Renal cortex interstitium (tissue), 11 donors: Measurements from ENCODE around the gene NTM. TPM values are rescaled to one million over a fixed set of nuclear protein-coding genes. Genes with fewer than 3 reads are reported as not detected.
A peak's percentile ranks its signal among the peaks of the same experiment; 100 is the strongest.

Experiments
- DNase-seq, 11 donors: peaks; one replicate each; pipeline ENCODE4 v3.0.0-alpha.2; 2013; ENCODE audit warnings: low read depth in 9 of 11, low spot score in 4 of 11; ENCODE audit errors: extremely low read depth in 1 of 11
- polyA plus RNA-seq, 3 donors: library from polyadenylated mRNA; unstranded; fragments of 120-200 nt; gene quantifications; one replicate each; pipeline ENCODE4 v1.2.1, GENCODE V29; 2013; ENCODE audit not compliant: insufficient read length in 3 of 3

Gene NTM
- polyA plus RNA-seq, 3 donors, result 40.5 to 45.1 (median 43.9) TPM

DNA sequence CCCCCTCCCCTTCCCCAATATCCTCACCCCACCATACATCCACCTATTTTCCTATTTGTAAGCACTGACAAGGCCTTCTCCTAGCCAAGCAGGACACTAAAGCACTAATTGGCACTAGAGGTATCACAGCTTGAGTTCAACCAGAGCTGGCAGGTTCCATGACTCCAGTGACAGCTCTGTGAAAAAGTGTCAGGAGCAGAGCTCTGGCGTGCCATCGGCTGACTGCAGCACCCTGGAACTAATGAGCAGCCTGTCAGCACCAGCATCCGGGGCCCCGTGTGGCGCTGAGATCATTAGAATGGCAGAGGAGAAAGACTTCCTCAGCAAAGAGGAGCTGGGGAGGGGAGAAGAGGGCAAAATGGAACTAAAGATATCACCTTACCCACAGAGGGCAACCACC is 847.4 kb downstream of the NTM start:
- DNase-seq, result no peak

- DNase-seq, result peak in 4 of 11 donors; percentile 37 to 49 (median 45)
Observed at GRCh38 chr11:132220474-132220873, 850.1 kb downstream of the NTM start.

DNA sequence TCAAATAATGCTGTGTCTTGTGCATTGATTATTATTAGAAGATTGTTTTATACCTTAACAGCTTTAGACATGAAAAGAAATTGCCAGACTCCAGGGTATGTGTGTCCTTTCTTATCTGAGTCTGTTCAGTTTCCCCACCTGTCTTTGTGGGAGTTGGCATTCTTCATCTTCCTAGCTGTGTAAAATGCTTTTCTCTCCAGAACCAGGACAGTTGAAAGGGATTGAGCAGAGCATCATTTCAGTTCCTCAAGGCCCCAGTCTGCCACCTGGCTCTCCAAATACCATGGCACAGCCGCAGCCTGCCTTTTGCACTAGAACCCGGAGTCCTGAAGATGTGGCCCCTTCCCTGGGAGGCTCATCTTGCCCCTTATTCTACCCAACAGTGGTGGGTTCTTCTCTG is 851.9 kb downstream of the NTM start:
- no peak for DNase-seq

DNA sequence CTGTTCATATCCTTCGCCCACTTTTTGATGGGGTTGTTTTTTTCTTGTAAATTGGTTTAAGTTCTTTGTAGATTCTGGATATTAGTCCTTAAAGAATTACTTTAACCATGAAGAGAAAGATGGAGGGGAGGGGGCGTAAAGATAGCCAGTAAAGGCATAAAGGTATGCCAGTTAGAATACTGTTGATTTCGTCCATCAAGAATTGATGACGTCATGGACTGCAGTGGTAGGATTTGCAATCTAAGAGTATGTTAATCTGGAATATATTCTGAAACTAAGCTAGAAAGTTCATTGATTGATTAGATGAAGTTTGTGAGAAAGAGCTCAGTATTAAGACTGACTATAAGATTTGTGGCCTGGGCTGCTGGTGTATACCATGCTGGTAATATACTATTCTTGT is 856.1 kb downstream of the NTM start:
- no peak for DNase-seq

DNA sequence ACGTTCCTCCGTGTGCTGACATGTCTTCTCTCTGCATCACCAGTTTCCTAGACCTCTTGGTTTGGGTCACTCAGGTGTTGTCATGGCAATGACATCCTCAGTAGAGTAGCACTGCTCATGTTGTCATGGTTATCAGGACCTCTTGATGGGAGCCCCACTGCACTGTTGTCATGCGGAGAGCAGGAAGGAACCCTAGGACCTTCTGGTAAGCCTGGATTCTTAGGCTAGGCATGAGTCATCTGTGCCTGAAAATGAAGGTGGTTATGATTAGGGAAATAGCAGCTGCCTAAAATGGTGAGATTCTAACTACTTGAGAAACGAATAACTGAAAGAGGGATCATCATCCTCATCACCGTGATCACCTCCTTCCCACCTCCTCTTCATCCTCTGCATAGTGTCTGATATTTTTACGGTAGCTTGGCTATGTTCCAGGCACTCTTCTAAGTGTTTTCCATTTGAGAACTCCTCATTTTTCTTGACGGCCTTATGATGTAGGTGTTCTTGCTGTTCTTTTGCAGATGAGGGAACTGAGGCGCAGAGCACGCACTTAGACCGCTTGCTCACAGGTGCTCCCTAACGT is 858.4 kb downstream of the NTM start:
- DNase-seq, result no peak

DNA sequence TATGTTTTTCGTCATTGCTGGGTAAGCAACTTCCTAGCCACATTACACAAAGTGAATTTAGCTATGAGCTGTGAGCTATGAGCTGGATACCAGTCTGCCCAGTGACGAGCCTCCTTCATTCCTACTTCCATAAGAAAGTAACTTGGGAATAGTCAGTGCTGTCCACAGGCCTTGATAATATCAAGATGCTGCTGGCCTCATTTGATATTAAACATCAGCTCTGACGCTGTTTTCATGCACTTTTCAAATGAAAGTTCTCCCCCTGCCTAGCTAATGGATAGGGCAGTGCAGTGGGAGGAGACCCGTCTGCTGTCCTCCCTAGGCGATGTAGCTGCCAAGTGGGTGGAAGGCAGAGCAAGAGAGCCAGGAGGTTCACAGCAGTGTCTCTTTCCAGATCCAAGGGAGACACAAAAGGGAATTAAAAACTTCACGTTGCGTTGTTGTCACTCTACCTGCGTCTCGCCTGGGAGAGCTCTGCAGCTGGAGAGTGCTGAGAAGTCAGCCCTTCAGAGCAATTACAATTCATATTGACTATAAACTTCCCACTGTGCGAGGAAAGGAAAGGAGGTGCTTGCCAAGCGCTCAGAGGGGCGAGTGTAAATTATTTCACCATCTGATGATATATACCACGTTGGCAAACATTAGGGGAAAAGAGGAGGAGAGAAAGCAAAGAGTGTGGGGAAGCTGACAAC is 861.4 kb downstream of the NTM start:
- DNase-seq, result no peak

- DNase-seq, result no peak
Observed at GRCh38 chr11:132234878-132235277, 864.5 kb downstream of the NTM start.

- no peak for DNase-seq
Observed at GRCh38 chr11:132237781-132238180, 867.4 kb downstream of the NTM start.

DNA sequence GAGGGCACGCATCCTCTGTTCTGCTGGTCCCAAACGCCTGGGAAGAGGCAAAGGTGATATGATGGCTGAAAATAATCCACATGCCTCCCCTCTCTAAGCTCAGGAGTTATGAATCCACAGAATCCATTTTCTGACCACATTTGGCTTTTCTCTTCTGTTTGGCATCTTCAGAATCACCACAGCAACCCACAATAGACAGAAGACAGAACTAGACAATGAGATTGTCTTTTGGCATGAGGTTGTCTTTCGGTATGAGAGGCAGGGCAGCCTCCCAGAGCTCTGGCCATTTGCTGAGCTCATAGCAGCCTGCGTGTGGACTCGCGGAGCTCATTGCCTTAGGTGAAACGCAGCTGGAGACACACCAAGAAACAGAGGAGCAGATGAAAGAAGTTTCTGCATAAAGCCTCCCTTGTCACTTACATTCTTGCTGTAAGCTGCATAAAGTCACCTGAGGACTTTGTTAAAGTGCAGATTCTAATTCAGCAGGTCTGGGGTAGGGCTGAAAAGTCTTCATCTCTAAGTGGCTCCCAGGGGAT is 868.0 kb downstream of the NTM start:
- no peak for DNase-seq

- DNase-seq, result no peak
Observed at GRCh38 chr11:132240374-132240773, 870.0 kb downstream of the NTM start.

DNA sequence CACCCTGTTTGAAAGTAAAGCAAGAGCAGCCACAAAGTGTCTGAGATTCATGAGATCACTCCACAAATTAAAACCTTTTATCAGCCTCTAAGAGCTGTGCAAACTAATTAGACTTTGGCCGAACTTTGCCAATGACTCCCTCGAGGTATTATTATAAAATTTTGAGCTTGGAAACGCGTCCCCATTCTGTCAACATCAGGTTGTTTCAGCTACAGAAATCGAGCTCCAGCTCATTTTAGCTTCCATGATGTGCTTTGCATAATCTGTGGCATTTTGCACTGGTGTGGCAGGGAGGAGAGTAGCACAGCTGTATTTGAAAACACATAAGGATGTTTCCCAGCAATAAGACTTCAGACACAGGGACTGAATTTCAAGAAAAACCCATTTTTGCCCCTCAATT is 872.2 kb downstream of the NTM start:
- DNase-seq, result no peak

GRCh38 chr11:132244846-132245245 is 874.4 kb downstream of the NTM start:
- DNase-seq, result no peak

DNA sequence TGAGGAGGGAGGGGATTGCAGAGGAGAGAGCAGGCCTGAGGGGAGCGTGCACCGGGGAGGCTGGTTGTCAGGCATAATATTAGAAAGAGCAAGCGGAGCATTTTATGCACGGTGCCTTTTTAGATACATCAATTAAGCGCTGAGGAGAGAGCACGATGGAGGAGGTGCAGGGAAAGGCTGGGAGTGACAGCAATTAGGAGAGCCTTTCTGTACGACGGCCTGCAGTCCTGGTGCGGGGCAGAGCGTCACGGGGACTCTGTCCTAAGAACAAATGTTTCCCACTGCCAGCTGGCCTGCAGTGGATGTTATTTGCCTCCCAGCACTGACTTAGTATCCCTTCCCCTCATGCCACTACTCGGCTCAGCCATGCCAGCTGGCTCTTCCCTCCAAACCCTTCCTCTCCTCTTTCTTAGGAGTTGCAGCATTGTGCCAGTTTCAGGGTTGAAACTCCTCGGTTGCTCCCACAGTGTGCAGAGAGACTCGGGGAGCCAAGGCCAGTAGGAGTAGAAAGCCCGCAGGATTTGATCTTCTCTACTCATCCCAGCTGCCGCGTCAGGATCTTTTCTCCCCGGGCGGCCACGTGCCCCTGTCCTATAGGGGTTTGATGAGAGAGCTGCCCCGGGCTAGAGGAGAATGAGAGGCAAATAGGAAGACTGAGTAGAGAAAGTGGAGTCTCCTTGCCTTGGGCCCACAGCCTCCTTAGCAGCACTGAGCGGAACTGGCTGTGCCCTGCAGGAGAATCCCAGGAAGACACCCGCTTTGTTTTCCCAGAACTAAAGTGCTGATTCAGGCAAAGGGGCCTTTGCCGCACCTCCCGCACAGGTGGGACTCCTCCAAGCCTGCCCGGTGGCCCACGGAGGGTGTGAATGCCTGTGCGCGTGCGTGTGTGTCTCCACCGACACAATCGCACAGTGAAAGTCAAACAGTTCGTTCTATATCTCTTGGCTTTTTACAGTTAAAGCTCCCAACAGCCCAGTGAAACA is 875.3 kb downstream of the NTM start:
- DNase-seq, result no peak

DNA sequence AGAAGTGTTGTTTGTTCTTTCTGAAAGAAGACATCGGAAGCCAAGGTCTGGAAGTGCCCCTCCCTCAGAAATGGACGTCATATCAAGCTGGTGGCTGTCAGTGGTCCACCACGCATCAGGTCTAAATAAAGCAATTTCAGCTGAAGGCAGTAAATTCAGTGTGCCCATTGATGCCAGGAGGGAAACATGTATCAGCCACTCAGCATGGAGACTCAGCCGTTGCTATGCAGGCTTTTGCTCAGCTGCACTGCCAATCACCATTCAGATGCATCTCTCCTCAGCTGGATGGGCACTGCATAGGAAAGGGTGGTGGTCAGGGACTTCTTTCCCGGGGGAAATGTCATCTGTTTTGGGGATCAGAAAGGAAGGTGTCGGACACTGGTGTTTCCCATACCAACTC is 878.2 kb downstream of the NTM start:
- DNase-seq, result no peak

GRCh38 chr11:132249256-132249655 is 878.8 kb downstream of the NTM start:
- DNase-seq, result no peak

DNA sequence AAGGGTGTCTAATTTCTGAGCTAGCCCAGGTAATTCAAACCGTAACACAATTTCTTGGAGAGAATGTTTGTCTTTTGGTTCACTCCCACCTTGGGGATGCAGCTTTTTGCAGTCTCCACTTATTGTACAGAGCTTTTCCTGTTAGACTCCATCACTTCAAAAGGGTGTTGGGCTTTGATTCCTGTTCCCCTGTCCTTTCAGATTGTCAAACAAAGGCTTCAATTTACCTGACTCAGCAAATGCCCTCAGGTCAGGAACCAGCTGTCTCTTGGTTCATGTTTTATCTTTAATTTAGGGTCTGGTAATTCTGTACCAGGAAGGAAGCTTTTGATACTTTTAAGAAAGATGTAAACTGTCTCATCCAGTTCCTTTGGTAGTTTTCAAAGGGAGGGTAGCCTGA is 880.6 kb downstream of the NTM start:
- no peak for DNase-seq

DNA sequence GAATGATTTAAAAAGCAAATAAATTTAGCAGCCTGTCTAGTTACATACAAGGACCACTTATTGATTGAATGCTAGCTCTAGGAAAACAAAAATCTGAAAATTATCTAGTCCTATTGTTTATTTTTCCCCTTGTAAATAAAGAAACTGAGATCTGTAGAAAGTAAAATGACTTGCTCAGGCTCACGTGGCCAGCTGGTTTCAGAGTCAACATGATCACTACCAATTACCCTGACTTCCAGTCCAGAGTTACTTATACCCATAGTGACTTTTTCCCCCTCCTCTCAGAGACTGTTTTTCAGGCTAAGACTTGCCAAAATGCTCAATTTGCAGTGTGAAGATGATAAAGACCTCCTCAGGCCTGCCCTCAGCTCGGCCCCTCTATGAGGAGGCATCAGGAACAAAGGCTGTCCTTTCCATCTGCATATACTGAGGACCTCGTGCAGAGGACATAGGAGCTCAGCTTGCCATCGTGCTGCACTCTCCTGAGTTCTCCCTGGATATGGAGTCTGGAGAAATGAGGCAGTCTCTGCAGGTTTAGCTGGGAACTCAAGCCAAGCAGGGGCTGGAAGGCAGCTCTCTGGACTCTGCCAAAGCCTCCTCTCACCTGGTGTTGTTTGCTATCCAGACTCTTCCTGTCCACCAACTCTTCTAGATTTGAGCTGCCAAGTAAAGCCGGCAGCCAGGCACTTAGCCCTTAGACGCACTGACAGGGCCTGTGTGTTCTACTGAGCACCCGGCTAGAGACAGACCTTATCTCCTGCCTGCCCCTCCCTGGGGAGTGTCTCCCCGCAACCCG is 883.3 kb downstream of the NTM start:
- no peak for DNase-seq

DNA sequence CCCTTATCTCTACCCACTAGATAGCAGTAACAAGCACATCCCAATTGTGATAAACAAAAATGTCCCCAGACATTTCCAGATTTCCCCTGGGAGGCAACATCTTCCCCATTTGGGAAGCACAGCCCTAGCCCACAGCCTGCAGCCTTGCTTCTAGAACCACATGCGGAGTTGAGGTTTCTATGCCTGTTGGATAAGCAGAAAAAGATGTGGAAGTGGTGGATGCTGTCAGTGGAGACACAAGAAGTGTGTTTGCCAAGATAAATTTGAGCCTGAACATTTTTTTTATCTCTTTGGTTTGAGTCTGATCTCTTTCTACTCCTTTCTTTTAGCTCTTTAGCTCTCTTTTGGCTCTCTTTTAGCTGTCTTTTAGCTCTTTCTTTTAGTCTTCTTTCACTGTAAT is 884.5 kb downstream of the NTM start:
- no peak for DNase-seq
